NCI-H1105 treated with DMSO at 0.1 percent for 48 hours (cell line): ENCODE measurements around the gene RNF123.

Source experiments
- DNase-seq: peaks from one replicate; lab custom pipeline; 2025; lab: John Stamatoyannopoulos, UW

Gene RNF123

GRCh38 chr3:49689046-49689907, at the start of gene RNF123, which contains the start of gene MST1:
TSS of gene RNF123 (plus strand) at chr3:49689557. CDS start at chr3:49691166, 1,609 bp downstream.
TSS of gene MST1 (minus strand) at chr3:49689474. CDS start at chr3:49688691, 783 bp downstream.
- no peak for DNase-seq

DNA sequence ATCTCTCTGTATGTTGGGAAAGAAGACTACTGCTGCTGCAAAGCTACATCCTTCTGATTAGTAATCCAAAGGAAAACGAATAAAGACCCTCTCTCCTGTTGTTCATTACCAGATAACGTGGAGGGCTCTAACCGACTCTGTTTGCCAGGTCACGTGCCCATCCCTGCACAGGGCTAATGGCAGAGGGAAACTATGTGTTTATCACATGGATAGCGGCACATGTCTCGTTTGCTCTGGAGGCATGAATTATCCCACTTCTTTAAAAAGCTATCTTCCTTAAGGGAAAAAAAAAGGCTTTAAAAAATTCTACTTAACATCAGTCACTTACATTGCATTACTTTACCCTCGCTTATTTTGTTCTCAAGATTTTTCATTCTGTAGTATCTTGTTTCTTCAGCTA, 48.1 kb upstream of the RNF123 start:
- no peak for DNase-seq

DNA sequence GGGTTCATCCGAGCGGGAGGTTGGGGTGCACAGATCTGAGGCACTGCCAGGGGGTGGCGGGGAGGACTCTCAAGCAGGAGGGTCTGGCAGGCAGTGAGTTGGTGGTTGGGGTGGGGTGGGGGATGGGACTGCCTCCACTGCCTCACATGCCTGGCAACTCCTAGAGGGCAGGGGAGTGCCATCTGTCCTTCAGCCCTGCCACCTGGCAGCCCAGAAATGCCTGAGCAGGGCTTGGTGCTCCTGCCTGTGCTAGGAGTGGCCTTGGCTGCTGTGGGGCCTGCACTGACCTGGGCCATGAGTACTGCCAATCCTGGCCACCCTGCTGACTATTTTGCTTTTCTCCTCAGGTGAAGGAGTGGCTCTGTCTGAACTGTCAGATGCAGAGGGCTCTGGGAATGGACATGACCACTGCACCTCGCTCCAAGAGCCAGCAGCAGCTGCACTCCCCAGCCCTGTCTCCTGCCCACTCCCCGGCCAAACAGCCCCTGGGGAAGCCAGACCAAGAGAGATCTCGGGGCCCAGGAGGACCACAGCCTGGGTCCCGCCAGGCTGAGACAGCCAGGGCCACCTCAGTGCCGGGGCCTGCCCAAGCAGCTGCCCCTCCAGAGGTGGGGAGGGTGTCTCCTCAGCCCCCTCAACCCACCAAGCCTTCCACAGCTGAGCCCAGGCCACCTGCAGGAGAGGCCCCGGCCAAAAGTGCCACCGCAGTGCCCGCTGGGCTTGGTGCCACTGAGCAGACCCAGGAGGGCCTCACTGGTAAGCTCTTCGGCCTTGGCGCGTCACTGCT, 47.2 kb upstream of the RNF123 start:
- no peak for DNase-seq

GRCh38 chr3:49642708-49643145, 46.6 kb upstream of the RNF123 start:
- DNase-seq, result no peak

DNA sequence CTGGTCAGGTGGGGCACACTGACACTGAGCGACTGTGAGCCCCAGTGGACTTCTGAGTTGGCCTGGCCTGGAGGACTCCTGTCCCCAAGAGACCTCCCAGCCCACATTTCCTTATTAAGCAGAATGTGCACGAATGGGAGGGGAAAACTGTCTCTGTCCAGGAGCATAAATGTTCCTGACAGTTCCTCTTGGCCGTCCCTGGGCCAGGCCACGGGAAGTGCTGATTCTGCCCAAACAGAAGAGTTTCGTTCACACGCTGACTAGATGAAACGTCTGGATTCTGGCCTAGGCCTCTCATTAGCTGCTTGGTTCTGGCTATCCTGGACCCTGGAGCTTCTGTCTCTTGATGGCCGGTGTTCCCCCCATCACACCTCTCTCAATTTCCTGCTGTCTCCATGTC, 44.7 kb upstream of the RNF123 start:
- no peak for DNase-seq

GRCh38 chr3:49646236-49646635, 43.1 kb upstream of the RNF123 start:
- DNase-seq, result no peak

DNA sequence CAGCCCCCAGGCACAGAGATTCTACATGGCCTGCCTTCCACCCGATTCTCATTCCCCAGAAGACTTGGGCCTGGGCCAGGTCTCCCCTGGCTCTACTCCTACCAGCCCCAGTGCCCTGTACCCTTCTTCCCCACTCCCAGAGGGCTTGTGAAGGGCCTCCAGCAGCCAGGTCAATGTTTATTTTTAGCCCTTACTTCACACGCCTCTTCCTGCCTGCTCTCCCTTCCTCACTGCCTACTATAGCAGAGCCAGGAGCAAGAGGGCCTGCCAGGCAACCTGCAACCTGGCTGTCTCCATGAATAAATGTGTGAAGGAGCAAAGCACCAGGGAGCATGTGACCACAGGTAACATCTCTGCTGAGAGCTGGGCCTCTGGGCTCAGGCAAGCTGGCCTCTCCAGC, 41.6 kb upstream of the RNF123 start:
- no peak for DNase-seq

DNA sequence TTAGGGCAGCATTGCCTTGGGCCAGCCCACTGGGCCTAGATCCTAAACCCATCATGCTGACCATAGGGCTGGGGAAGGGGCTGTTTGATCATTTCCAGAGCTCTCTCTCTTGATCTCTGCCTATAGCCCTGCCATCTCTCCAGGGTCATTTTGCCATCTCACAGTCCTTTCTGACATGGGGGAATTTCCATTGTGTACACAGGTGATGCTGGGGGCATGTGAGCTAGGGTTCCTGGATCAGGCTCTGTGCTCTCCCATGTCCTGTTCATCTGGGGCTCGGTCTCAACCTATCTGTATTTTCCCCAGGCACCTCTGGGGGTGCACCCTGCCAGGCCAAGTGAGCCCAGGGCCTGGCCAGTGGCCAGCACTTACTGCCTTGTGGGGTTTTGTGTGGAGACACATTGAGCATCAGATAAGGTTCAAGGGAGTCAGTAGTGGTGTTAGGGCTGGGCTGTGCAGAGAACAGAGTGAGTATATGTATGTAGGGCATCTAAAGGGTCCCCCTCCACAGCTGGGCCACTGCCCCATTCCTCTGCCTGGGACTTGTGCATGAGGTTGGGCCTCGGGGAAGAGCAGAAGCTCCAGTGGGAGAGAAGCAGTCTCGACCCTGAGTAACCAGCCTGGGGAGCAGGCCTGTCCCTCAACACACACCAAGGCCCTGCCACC, 40.9 kb upstream of the RNF123 start:
- no peak for DNase-seq

- DNase-seq, result no peak
Observed at GRCh38 chr3:49649576-49649975, 39.8 kb upstream of the RNF123 start.

GRCh38 chr3:49650177-49650576, 39.2 kb upstream of the RNF123 start:
- DNase-seq, result no peak

- no peak for DNase-seq
Observed at GRCh38 chr3:49650637-49651036, 38.7 kb upstream of the RNF123 start.

DNA sequence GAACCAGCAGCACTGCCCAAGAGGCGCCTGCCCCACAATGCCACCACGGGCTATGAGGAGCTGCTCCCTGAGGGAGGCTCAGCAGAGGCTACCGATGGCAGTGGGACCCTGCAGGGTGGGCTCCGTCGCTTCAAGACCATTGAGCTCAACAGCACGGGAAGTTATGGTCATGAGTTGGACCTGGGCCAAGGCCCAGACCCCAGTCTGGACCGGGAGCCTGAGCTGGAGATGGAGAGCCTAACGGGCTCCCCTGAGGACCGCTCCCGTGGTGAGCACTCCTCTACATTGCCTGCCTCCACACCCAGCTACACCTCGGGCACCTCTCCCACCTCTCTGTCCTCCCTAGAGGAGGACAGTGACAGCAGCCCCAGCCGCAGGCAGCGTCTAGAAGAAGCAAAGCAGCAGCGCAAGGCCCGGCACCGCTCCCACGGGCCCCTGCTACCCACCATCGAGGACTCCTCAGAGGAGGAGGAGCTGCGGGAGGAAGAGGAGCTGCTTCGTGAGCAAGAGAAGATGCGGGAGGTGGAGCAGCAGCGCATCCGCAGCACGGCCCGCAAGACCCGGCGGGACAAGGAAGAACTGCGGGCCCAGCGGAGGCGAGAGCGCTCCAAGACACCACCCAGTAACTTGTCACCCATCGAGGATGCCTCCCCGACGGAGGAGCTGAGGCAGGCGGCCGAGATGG, 37.0 kb upstream of the RNF123 start:
- no peak for DNase-seq

GRCh38 chr3:49652903-49653415, 36.4 kb upstream of the RNF123 start:
- no peak for DNase-seq

GRCh38 chr3:49653621-49654020, 35.7 kb upstream of the RNF123 start:
- DNase-seq, result no peak

DNA sequence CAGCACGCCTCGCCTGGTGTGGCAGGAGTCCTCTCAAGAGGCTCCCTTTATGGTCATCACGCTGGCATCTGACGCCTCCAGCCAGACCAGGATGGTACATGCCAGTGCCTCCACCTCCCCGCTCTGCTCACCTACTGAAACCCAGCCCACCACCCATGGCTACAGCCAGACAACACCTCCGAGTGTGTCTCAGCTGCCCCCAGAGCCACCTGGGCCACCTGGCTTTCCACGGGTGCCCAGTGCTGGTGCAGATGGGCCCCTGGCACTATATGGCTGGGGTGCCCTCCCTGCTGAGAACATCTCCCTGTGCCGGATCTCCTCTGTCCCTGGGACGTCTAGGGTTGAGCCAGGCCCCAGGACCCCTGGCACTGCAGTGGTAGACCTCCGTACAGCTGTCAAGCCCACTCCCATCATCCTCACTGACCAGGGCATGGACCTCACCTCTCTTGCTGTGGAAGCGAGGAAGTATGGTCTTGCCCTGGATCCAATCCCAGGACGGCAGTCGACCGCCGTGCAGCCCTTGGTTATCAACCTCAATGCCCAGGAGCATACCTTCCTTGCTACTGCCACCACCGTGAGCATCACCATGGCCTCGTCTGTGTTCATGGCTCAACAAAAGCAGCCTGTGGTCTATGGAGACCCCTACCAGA, 35.1 kb upstream of the RNF123 start:
- DNase-seq, result no peak

GRCh38 chr3:49654955-49655556, 34.3 kb upstream of the RNF123 start:
- DNase-seq, result peak; percentile 77

DNA sequence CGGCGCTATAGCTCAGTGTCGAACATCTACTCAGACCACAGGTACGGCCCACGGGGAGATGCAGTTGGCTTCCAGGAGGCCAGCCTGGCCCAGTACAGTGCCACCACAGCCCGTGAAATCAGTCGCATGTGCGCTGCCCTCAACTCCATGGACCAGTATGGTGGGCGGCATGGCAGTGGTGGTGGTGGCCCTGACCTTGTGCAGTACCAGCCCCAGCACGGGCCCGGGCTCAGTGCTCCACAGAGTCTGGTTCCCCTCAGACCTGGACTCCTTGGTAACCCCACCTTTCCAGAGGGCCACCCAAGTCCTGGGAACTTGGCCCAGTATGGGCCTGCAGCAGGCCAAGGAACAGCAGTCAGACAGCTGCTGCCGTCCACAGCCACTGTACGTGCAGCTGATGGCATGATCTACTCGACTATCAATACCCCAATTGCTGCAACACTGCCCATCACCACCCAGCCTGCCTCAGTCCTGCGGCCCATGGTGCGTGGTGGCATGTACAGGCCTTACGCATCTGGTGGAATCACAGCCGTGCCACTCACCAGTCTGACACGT, 33.5 kb upstream of the RNF123 start:
- DNase-seq, result no peak

DNA sequence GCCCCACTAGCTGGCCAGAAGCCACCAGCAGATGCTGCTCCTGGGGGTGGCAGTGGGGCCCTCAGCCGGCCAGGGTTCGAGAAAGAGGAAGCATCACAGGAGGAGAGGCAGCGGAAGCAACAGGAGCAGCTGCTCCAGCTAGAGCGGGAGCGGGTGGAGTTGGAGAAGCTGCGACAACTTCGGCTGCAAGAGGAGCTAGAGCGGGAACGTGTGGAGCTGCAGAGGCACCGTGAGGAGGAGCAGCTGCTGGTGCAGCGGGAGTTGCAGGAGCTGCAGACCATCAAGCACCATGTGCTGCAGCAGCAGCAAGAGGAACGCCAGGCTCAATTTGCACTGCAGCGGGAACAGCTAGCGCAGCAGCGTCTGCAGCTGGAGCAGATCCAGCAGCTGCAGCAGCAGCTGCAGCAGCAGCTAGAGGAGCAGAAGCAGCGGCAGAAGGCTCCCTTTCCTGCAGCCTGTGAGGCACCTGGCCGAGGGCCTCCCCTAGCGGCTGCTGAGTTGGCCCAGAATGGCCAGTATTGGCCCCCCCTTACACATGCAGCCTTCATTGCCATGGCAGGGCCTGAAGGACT, 32.7 kb upstream of the RNF123 start:
- DNase-seq, result no peak

DNA sequence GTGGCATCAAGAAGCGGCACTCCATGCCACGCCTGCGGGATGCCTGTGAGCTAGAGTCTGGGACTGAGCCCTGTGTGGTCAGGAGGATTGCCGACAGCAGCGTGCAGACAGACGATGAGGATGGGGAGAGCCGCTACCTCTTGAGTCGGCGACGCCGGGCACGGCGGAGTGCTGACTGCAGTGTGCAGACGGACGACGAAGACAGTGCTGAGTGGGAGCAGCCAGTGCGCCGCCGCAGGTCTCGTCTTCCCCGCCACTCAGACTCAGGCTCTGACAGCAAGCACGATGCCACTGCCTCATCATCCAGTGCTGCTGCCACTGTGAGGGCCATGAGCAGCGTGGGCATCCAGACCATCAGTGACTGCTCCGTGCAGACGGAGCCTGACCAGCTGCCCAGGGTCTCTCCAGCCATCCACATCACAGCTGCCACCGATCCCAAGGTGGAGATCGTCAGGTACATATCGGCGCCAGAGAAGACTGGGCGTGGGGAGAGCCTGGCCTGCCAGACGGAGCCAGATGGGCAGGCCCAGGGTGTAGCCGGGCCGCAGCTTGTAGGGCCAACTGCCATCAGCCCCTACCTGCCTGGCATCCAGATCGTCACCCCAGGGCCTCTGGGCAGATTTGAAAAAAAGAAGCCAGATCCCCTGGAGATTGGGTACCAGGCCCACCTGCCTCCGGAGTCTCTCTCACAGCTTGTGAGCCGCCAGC, 32.0 kb upstream of the RNF123 start:
- no peak for DNase-seq
